ENCODE measurements around the gene CASP8. TPM values are rescaled to one million over a fixed set of nuclear protein-coding genes. Genes with fewer than 3 reads are reported as not detected.

Gene CASP8
- total RNA-seq, 1 experiment from 2014 or later = 34.8 TPM

DNA sequence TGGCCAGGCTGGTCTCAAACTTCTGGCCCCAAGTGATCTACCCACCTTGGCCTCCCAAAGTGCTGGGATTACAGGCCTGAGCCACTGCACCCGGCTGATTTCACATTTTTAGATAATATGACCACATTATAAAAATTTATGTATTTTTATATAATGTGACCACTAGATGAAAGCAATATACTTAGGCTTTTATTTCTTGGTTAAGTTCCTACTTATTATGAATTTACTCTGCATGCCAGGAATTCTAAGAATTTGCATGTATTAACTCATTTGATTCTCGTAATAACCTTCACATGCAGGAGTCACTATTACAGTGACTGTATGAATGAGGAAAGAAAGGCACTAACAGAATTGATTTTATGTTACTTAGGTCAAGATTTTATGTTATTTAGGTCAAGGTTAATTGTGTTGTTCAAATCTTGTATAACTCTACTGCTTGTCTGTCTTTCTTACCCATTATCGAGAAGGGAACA, 25.6 kb upstream of the CASP8 start:
- CTCF ChIA-PET = no interaction called here

DNA sequence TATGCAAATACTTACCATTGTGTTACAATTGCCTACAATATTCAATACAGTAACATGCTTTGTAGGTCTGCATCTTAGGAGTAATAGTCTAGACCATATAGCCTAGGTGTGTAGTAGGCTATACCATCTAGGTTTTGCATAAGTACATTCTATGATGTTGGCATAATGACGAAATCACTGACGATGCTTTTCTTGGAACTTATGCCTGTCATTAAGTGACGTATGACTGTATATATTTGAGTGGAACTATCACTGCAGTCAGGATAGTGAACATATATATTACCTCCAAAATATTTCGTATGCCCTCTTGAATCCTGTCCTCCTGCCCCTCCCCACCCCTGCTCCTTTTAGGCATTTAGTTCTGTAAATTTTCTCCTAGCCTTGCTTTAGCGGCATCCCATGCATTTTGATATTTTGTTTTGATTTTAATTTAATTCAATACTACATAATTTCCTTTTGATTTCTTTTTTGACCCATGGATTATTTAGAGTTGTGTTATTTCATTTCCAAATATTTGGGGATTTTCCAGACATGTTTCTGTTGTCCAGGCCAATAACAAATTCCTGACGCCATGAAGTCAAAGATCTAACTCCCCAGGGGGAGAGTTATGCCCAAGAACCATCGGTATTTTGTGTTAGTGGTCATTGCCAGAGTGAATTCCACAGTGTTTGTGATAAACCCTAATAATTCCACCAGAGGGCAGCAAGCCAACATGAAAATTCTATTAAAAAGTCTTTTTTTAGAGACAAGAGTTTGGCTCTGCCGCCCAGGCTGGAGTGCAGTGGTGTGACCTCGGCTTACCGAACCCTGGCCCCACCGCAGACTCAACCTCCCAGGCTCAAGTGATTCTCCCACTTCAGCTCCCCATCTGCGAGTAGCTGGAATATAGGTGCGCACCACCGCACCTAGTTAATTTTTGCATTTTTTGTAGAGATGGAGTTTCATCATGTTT, 24.2 kb upstream of the CASP8 start:
- Histone ChIP-seq H3K4me1 (ENCODE audit: control insufficient read depth, insufficient read depth, low read length) (peaks cover 24% of the 10 kb centered on the region), H3K9me3 (ENCODE audit: control insufficient read depth, insufficient read depth, low read depth, low read length) (no peaks in the 10 kb centered on the region), H3K4me3 (ENCODE audit: low read depth in 2 of 2, low read length in 2 of 2) (peak overlapping the region; percentile 38 to 76), H3K36me3 (ENCODE audit: control insufficient read depth, insufficient read depth, low read length) (no peaks in the 10 kb centered on the region; the same call in none of the 2 replicates), H3K27ac (ENCODE audit: low read length) (peak overlapping the region; percentile 46), H3K27me3 (ENCODE audit: control insufficient read depth, insufficient read depth, low read length) (no peaks in the 10 kb centered on the region)
- POLR2A ChIA-PET = no interaction called here
- in situ Hi-C loops (cut with HindIII; ENCODE audit: low pct_unique_long_range_greater_than_20kb, low sequenced_read_pairs) = no loop called here
- DNase-seq (ENCODE audit: low read depth, low spot score) (no peak), ATAC-seq (peak; percentile 27; the same call in 1 of the 2 replicates)
- TF ChIP-seq, protein P1, sequence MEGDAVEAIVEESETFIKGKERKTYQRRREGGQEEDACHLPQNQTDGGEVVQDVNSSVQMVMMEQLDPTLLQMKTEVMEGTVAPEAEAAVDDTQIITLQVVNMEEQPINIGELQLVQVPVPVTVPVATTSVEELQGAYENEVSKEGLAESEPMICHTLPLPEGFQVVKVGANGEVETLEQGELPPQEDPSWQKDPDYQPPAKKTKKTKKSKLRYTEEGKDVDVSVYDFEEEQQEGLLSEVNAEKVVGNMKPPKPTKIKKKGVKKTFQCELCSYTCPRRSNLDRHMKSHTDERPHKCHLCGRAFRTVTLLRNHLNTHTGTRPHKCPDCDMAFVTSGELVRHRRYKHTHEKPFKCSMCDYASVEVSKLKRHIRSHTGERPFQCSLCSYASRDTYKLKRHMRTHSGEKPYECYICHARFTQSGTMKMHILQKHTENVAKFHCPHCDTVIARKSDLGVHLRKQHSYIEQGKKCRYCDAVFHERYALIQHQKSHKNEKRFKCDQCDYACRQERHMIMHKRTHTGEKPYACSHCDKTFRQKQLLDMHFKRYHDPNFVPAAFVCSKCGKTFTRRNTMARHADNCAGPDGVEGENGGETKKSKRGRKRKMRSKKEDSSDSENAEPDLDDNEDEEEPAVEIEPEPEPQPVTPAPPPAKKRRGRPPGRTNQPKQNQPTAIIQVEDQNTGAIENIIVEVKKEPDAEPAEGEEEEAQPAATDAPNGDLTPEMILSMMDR (IDR thresholded peaks at IDR 0.05) = peak; percentile 76
- no peak for TF ChIP-seq POLR2AphosphoS5 (IDR thresholded peaks at IDR 0.05; ENCODE audit: low read depth, low read length)
- BruUV-seq (replicated peaks) = no TSS peak
- CTCF ChIA-PET = no interaction called here
- intact Hi-C loops (cut with micrococcal nuclease; ENCODE audit: unreplicated experiment) = loop anchor here (1.0 to 10.0 kb wide), 2 partner anchors 128 to 389 kb away; no protein-coding TSS in a partner anchor

More for the DNA sequence above, 25.6 kb upstream of the CASP8 start:
- no TSS peak for BruUV-seq (replicated peaks)
- TF ChIP-seq TCF7L2 (IDR thresholded peaks at IDR 0.05; ENCODE audit: low read depth, low read length) = no peak
- TF ChIP-seq, protein P2, sequence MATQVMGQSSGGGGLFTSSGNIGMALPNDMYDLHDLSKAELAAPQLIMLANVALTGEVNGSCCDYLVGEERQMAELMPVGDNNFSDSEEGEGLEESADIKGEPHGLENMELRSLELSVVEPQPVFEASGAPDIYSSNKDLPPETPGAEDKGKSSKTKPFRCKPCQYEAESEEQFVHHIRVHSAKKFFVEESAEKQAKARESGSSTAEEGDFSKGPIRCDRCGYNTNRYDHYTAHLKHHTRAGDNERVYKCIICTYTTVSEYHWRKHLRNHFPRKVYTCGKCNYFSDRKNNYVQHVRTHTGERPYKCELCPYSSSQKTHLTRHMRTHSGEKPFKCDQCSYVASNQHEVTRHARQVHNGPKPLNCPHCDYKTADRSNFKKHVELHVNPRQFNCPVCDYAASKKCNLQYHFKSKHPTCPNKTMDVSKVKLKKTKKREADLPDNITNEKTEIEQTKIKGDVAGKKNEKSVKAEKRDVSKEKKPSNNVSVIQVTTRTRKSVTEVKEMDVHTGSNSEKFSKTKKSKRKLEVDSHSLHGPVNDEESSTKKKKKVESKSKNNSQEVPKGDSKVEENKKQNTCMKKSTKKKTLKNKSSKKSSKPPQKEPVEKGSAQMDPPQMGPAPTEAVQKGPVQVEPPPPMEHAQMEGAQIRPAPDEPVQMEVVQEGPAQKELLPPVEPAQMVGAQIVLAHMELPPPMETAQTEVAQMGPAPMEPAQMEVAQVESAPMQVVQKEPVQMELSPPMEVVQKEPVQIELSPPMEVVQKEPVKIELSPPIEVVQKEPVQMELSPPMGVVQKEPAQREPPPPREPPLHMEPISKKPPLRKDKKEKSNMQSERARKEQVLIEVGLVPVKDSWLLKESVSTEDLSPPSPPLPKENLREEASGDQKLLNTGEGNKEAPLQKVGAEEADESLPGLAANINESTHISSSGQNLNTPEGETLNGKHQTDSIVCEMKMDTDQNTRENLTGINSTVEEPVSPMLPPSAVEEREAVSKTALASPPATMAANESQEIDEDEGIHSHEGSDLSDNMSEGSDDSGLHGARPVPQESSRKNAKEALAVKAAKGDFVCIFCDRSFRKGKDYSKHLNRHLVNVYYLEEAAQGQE (IDR thresholded peaks at IDR 0.05; ENCODE audit: insufficient read depth in 1 of 2, low read depth in 2 of 2, low read length in 1 of 2) = no peak
- TF ChIP-seq SIN3A (IDR thresholded peaks at IDR 0.05; ENCODE audit: borderline replicate concordance, insufficient read depth, low read depth, low read length) = no peak
- no peak for TF ChIP-seq POLR2AphosphoS5 (IDR thresholded peaks at IDR 0.05; ENCODE audit: low read depth, low read length)
- TF ChIP-seq, protein P1 (IDR thresholded peaks at IDR 0.05) = no peak
- Histone ChIP-seq H3K36me3 (ENCODE audit: control insufficient read depth, insufficient read depth, low read length) (no peaks in the 10 kb centered on the region; the same call in none of the 2 replicates), H3K9me3 (ENCODE audit: control insufficient read depth, insufficient read depth, low read depth, low read length) (no peaks in the 10 kb centered on the region), H3K27me3 (ENCODE audit: control insufficient read depth, insufficient read depth, low read length) (no peaks in the 10 kb centered on the region), H3K4me3 (ENCODE audit: low read depth in 2 of 2, low read length in 2 of 2) (peak overlapping the region; percentile 76 to 96), H3K4me1 (ENCODE audit: control insufficient read depth, insufficient read depth, low read length) (peaks cover 24% of the 10 kb centered on the region), H3K27ac (ENCODE audit: low read length) (peak overlapping the region; percentile 97)
- POLR2A ChIA-PET = interaction anchor here (0.6 kb wide), 1 partner anchor 158 kb away, joined by 3 read pairs; no protein-coding TSS in a partner anchor
- in situ Hi-C loops (cut with HindIII; ENCODE audit: low pct_unique_long_range_greater_than_20kb, low sequenced_read_pairs) = no loop called here
- intact Hi-C loops (cut with micrococcal nuclease; ENCODE audit: unreplicated experiment) = loop anchor here (1.0 to 10.0 kb wide), 2 partner anchors 130 to 390 kb away; no protein-coding TSS in a partner anchor
- DNase-seq (ENCODE audit: low read depth, low spot score) = no peak
- no peak for ATAC-seq

Data from Panc1 (cell line).